ENCODE measurements around the gene GALNT2. TPM values are rescaled to one million over a fixed set of nuclear protein-coding genes. Genes with fewer than 3 reads are reported as not detected.

Gene GALNT2
- total and polyA plus RNA-seq, 9 donors = 30.3 to 89.2 (median 79.2) TPM

GRCh38 chr1:230087028-230087716 is 20.1 kb downstream of the GALNT2 start:
- H3K9me3 ChIP-seq (replicated peaks; ENCODE audit: control insufficient read depth, low read depth, low read length) = no peaks in the 10 kb centered on the region
- H3K36me3 ChIP-seq (ENCODE audit: control insufficient read depth, insufficient read depth, low read length) = peaks cover 4% of the 10 kb centered on the region
- 71% methylated on average over 3 of the region's 12 CpGs for WGBS (ENCODE audit: insufficient coverage)
- no peak overlapping the region for H3K27ac ChIP-seq (ENCODE audit: low read length)
- peaks cover 27% of the 10 kb centered on the region for H3K4me1 ChIP-seq (ENCODE audit: control insufficient read depth, insufficient read depth, low read length)
- H3K4me3 ChIP-seq (ENCODE audit: low read length) = no peak overlapping the region
- no peaks in the 10 kb centered on the region for H3K27me3 ChIP-seq (ENCODE audit: control insufficient read depth, insufficient read depth, low read length)
- no peak for DNase-seq

GRCh38 chr1:230087717-230088105 is 20.7 kb downstream of the GALNT2 start:
- H3K27ac ChIP-seq (ENCODE audit: low read length) = no peak overlapping the region
- H3K36me3 ChIP-seq (ENCODE audit: control insufficient read depth, insufficient read depth, low read length) = peaks cover 4% of the 10 kb centered on the region
- DNase-seq = no peak
- WGBS (ENCODE audit: insufficient coverage) = 40% methylated on average over 1 of the region's 3 CpGs
- H3K4me3 ChIP-seq (ENCODE audit: low read length) = no peak overlapping the region
- no peaks in the 10 kb centered on the region for H3K9me3 ChIP-seq (replicated peaks; ENCODE audit: control insufficient read depth, low read depth, low read length)
- H3K4me1 ChIP-seq (ENCODE audit: control insufficient read depth, insufficient read depth, low read length) = peaks cover 27% of the 10 kb centered on the region
- H3K27me3 ChIP-seq (ENCODE audit: control insufficient read depth, insufficient read depth, low read length) = no peaks in the 10 kb centered on the region

- Histone ChIP-seq H3K27me3 (ENCODE audit: control insufficient read depth, insufficient read depth, low read length) (no peaks in the 10 kb centered on the region), H3K9me3 (replicated peaks; ENCODE audit: control insufficient read depth, low read depth, low read length) (no peaks in the 10 kb centered on the region), H3K4me3 (ENCODE audit: low read length) (no peak overlapping the region), H3K36me3 (ENCODE audit: control insufficient read depth, insufficient read depth, low read length) (peaks cover 7% of the 10 kb centered on the region), H3K4me1 (ENCODE audit: control insufficient read depth, insufficient read depth, low read length) (peaks cover 19% of the 10 kb centered on the region), H3K27ac (ENCODE audit: low read length) (no peak overlapping the region)
- no peak for DNase-seq
- 61% methylated on average over 2 of the region's 6 CpGs for WGBS (ENCODE audit: insufficient coverage)
These were observed 23.2 kb downstream of the GALNT2 start for GRCh38 chr1:230090194-230090711.

GRCh38 chr1:230091473-230092231 is 24.6 kb downstream of the GALNT2 start:
- H3K4me1 ChIP-seq (ENCODE audit: control insufficient read depth, insufficient read depth, low read length) = peaks cover 14% of the 10 kb centered on the region
- no peak overlapping the region for H3K27ac ChIP-seq (ENCODE audit: low read length)
- WGBS (ENCODE audit: insufficient coverage) = 89% methylated on average over 7 of the region's 12 CpGs
- no peaks in the 10 kb centered on the region for H3K27me3 ChIP-seq (ENCODE audit: control insufficient read depth, insufficient read depth, low read length)
- H3K36me3 ChIP-seq (ENCODE audit: control insufficient read depth, insufficient read depth, low read length) = peaks cover 7% of the 10 kb centered on the region
- H3K9me3 ChIP-seq (replicated peaks; ENCODE audit: control insufficient read depth, low read depth, low read length) = no peaks in the 10 kb centered on the region
- DNase-seq = no peak
- no peak overlapping the region for H3K4me3 ChIP-seq (ENCODE audit: low read length)

- H3K27me3 ChIP-seq (ENCODE audit: control insufficient read depth, insufficient read depth, low read length) = no peaks in the 10 kb centered on the region
- WGBS (ENCODE audit: insufficient coverage) = 92% methylated on average over 11 of the region's 14 CpGs
- peaks cover 10% of the 10 kb centered on the region for H3K4me1 ChIP-seq (ENCODE audit: control insufficient read depth, insufficient read depth, low read length)
- H3K36me3 ChIP-seq (ENCODE audit: control insufficient read depth, insufficient read depth, low read length) = peaks cover 11% of the 10 kb centered on the region
- no peak for DNase-seq
- no peaks in the 10 kb centered on the region for H3K9me3 ChIP-seq (replicated peaks; ENCODE audit: control insufficient read depth, low read depth, low read length)
- H3K4me3 ChIP-seq (ENCODE audit: low read length) = no peak overlapping the region
- no peak overlapping the region for H3K27ac ChIP-seq (ENCODE audit: low read length)
These were observed 27.7 kb downstream of the GALNT2 start for GRCh38 chr1:230094746-230095145.

GRCh38 chr1:230095938-230096337 is 28.9 kb downstream of the GALNT2 start:
- 76% methylated on average over 3 of the region's 5 CpGs for WGBS (ENCODE audit: insufficient coverage)
- no peaks in the 10 kb centered on the region for H3K27me3 ChIP-seq (ENCODE audit: control insufficient read depth, insufficient read depth, low read length)
- peaks cover 11% of the 10 kb centered on the region for H3K4me1 ChIP-seq (ENCODE audit: control insufficient read depth, insufficient read depth, low read length)
- no peak overlapping the region for H3K27ac ChIP-seq (ENCODE audit: low read length)
- no peak overlapping the region for H3K4me3 ChIP-seq (ENCODE audit: low read length)
- peaks cover 11% of the 10 kb centered on the region for H3K36me3 ChIP-seq (ENCODE audit: control insufficient read depth, insufficient read depth, low read length)
- no peaks in the 10 kb centered on the region for H3K9me3 ChIP-seq (replicated peaks; ENCODE audit: control insufficient read depth, low read depth, low read length)
- DNase-seq = no peak

- H3K27ac ChIP-seq (ENCODE audit: low read length) = no peak overlapping the region
- DNase-seq = no peak
- H3K36me3 ChIP-seq (ENCODE audit: control insufficient read depth, insufficient read depth, low read length) = peaks cover 11% of the 10 kb centered on the region
- no peaks in the 10 kb centered on the region for H3K9me3 ChIP-seq (replicated peaks; ENCODE audit: control insufficient read depth, low read depth, low read length)
- H3K27me3 ChIP-seq (ENCODE audit: control insufficient read depth, insufficient read depth, low read length) = no peaks in the 10 kb centered on the region
- no peak overlapping the region for H3K4me3 ChIP-seq (ENCODE audit: low read length)
- WGBS (ENCODE audit: insufficient coverage) = 83% methylated on average over 1 of the region's 4 CpGs
- H3K4me1 ChIP-seq (ENCODE audit: control insufficient read depth, insufficient read depth, low read length) = peaks cover 7% of the 10 kb centered on the region
These were observed 30.3 kb downstream of the GALNT2 start for GRCh38 chr1:230097370-230097769.

GRCh38 chr1:230098723-230099122 is 31.7 kb downstream of the GALNT2 start:
- DNase-seq = no peak
- 89% methylated on average over 8 of the region's 8 CpGs for WGBS (ENCODE audit: insufficient coverage)
- Histone ChIP-seq H3K27ac (ENCODE audit: low read length) (no peak overlapping the region), H3K36me3 (ENCODE audit: control insufficient read depth, insufficient read depth, low read length) (peaks cover 9% of the 10 kb centered on the region), H3K4me3 (ENCODE audit: low read length) (no peak overlapping the region), H3K4me1 (ENCODE audit: control insufficient read depth, insufficient read depth, low read length) (peaks cover 12% of the 10 kb centered on the region), H3K27me3 (ENCODE audit: control insufficient read depth, insufficient read depth, low read length) (no peaks in the 10 kb centered on the region), H3K9me3 (replicated peaks; ENCODE audit: control insufficient read depth, low read depth, low read length) (no peaks in the 10 kb centered on the region)

GRCh38 chr1:230099465-230099864 is 32.4 kb downstream of the GALNT2 start:
- H3K27ac ChIP-seq (ENCODE audit: low read length) = no peak overlapping the region
- no peak overlapping the region for H3K4me3 ChIP-seq (ENCODE audit: low read length)
- no peak for DNase-seq
- no CpG with 5 or more reads among the region's 1 CpG for WGBS (ENCODE audit: insufficient coverage)
- peaks cover 9% of the 10 kb centered on the region for H3K36me3 ChIP-seq (ENCODE audit: control insufficient read depth, insufficient read depth, low read length)
- H3K27me3 ChIP-seq (ENCODE audit: control insufficient read depth, insufficient read depth, low read length) = no peaks in the 10 kb centered on the region
- peaks cover 19% of the 10 kb centered on the region for H3K4me1 ChIP-seq (ENCODE audit: control insufficient read depth, insufficient read depth, low read length)
- H3K9me3 ChIP-seq (replicated peaks; ENCODE audit: control insufficient read depth, low read depth, low read length) = no peaks in the 10 kb centered on the region

- no peaks in the 10 kb centered on the region for H3K27me3 ChIP-seq (ENCODE audit: control insufficient read depth, insufficient read depth, low read length)
- WGBS (ENCODE audit: insufficient coverage) = no CpG with 5 or more reads among the region's 3 CpGs
- H3K4me1 ChIP-seq (ENCODE audit: control insufficient read depth, insufficient read depth, low read length) = peaks cover 31% of the 10 kb centered on the region
- H3K36me3 ChIP-seq (ENCODE audit: control insufficient read depth, insufficient read depth, low read length) = peaks cover 9% of the 10 kb centered on the region
- DNase-seq = no peak
- H3K4me3 ChIP-seq (ENCODE audit: low read length) = no peak overlapping the region
- H3K9me3 ChIP-seq (replicated peaks; ENCODE audit: control insufficient read depth, low read depth, low read length) = no peaks in the 10 kb centered on the region
- no peak overlapping the region for H3K27ac ChIP-seq (ENCODE audit: low read length)
These were observed 33.9 kb downstream of the GALNT2 start for GRCh38 chr1:230100932-230101331.

Data from muscle of leg (tissue), 11 donors.